HK-2 (cell line): Measurements from ENCODE around the gene SLC25A42.
A peak's percentile ranks its signal among the peaks of the same experiment; 100 is the strongest.
"Not testable (repeated sequence)": the region's sequence is repeated elsewhere in the genome, so short reads cannot be mapped to it uniquely, and the experiment has no call there.

Source experiments
- DNase-seq: peaks from one replicate; pipeline ENCODE4 v3.0.0-alpha.2; 2018; ENCODE audit not compliant: unreplicated experiment

The SLC25A42 gene

GRCh38 chr19:19063183-19064097 is at the start of gene SLC25A42:
Gene SLC25A42, plus strand, starts transcription at chr19:19063994. Its CDS starts 32,131 bp downstream, at chr19:19096125.
- DNase-seq = peak; percentile 100

DNA sequence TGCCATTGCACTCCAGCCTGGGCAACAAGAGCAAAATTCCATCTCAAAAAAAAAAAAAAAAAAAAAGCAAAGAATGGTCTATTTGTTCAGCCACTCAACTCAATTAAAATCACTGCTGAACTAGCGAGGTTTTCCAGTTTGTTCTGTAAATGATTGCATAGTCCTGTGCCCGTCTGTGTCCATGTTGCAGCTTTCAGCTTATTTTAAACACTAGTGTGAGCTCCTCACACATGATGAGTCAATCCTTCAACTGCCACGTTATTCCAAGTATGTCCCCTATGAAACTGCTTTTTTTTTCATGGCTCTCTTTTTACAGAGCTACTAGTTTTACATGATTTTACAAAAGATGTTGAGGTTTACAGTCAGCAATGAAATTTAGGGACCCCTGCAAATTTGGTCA is 42.7 kb upstream of the SLC25A42 start:
- peak; percentile 11 for DNase-seq

- no peak for DNase-seq
Observed at GRCh38 chr19:19022380-19022961, 41.3 kb upstream of the SLC25A42 start.

DNA sequence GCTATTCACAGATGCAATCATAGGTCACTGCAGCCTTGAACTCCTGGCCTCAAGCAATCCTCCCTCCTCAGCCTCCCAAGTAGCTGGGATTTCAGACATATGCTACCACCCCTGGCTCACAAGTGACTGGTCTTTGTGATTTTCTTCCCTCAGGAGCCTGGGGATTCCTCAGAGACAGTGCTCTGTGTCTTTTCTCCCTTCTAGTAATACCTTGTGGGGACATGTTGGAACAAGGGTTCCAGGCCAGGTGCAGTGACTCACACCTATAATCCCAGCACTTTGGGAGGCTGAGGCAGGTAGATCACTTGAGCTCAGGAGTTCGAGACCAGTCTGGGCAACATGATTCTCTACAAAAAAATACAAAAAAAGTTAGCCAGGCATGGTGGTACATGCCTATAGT is 40.4 kb upstream of the SLC25A42 start:
- not testable (repeated sequence) for DNase-seq

- no peak for DNase-seq
Observed at GRCh38 chr19:19025861-19026260, 37.9 kb upstream of the SLC25A42 start.

- no peak for DNase-seq
Observed at GRCh38 chr19:19026299-19026971, 37.4 kb upstream of the SLC25A42 start.

GRCh38 chr19:19027228-19027627 is 36.6 kb upstream of the SLC25A42 start:
- no peak for DNase-seq

DNA sequence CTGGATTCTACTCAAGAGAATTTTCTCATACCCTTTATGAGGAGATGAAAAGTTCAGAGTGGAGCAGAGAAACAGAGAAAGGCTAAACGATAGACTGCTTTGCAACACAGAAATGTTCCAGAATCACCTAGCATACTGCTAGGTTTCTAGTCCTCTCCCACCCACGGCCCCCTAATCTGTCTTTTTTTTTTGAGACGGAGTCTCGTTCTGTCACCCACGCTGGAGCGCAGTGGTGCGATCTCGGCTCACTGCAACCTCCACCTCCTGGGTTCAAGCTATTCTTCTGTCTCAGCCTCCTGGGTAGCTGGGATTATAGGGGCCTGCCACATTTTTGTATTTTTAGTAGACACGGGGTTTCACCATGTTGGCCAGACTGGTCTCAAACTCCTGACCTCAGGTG is 35.3 kb upstream of the SLC25A42 start:
- DNase-seq = no peak

- no peak for DNase-seq
Observed at GRCh38 chr19:19031891-19032290, 31.9 kb upstream of the SLC25A42 start.

- peak; percentile 45 for DNase-seq
Observed at GRCh38 chr19:19032420-19033175, 31.2 kb upstream of the SLC25A42 start.

DNA sequence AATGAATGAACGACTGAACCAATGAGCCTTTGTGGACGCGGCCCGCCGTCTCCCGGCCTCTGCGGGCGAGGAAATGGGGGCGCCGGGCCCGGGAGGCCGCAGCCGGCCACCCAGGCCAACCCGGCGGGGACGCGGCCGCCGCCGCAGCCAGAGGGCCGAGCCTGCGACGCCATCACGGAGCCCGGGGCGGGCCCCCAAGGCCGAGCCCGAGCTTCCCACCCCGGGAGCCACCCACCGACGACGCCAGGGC is 30.7 kb upstream of the SLC25A42 start:
- no peak for DNase-seq

- peak; percentile 92 for DNase-seq
Observed at GRCh38 chr19:19033426-19034203, 30.2 kb upstream of the SLC25A42 start, which contains the start of the genes ARMC6 and SUGP2. Gene ARMC6, plus strand, starts transcription at chr19:19033603. Its CDS starts 607 bp downstream, at chr19:19034210. Gene SUGP2, minus strand, starts transcription at chr19:19033517. Its CDS starts 2,446 bp downstream, at chr19:19031071.

DNA sequence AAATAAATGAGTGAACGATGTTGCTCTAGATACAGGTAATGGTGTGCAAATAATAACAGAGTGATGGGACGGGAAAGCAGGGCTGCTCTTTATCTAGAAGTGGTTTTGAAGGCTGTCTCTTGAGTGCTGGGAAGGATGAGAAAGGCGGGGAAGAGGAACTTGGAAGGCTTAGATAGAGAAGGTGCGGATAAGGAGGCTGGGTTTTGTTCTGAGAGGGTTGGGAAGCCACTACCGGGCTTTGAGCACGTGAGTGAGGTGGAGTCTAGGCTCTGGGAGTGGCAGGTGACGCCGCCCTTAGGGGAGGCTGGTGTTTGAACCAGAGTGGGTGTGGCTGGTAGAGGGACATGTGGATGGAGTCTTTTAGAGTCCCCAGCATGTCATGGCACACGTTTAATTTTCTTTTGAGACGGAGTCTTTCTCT is 29.6 kb upstream of the SLC25A42 start:
- DNase-seq = peak; percentile 74

DNA sequence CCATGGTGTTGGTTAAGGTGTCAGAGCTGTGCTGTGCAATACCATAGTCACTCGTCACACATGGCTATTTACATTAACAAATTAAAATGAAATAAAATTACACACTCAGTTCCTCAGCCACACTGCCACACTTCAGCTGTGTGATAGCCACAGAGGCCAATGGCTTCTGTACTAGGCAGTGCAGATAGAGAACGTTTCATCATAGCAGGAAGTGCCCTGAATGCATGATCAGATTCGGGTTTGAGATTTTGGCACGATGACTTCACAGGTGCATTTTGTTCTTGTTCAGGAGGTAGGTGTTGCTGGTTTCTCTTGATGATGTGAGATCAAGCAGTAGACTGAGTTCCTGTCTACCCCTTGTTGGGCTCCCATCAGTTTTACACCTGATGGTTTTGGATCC is 23.9 kb upstream of the SLC25A42 start:
- no peak for DNase-seq

- DNase-seq = no peak
Observed at GRCh38 chr19:19040417-19040816, 23.4 kb upstream of the SLC25A42 start.

DNA sequence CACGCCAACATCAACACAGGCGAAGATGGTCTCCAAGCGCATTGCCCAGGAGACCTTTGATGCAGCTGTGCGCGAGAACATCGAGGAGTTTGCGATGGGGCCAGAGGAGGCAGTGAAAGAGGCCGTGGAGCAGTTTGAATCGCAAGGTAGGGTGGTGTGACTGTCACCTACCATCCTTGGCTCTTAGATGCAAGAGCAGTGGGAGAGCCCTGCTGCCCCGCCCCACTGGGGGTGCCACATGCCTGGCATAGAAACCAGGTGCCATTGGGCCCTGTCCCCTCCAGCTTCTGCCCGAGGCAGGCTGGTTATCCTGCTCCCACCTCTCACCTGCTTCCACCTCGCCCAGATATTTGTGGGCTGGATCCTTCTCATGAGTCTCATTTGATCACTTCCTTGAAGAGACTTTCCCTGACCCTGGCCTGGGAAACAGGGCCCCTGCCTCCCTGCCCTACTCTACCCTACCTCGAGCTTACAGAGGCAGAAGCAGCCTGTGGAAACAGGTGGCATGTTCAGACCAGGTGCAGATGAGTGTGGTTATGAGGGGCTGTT is 21.0 kb upstream of the SLC25A42 start:
- no peak for DNase-seq

DNA sequence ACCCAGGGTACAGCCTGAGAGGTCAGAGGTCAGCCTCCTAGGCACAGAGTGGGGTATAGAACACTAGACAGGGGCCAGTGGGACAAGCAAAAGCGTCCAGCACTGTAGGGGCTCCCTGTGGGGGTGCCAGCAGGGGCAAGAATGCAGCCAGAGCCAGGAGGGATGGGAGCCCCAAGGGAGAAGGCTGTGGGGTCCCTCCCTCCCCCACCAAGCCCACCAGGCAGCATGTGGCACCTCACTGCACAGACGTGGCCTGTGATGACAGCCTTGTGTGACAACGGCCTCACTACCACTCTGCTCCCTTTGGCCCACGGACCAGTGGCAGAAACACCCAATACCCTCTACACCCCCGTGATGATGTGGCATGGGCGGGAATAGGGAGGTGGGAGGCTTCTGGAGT is 20.3 kb upstream of the SLC25A42 start:
- DNase-seq = no peak

DNA sequence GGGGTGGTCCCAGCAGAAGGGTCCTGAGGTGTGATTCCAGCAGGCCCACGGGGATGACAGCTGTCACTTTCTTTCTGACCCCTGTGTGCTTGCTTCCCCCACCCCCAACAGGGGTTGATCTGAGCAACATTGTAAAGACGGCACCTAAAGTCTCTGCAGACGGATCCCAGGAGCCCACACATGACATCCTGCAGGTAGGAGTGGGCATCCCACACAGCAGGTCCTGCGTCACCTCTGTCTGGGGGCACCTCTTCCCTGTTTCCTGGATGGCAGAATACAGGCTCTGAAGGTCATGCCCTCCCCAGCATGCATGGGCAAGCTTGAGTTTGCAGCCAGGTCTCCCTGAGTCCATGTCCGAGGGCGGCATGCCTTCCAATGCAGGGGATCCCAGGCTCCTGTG is 19.9 kb upstream of the SLC25A42 start:
- no peak for DNase-seq

DNA sequence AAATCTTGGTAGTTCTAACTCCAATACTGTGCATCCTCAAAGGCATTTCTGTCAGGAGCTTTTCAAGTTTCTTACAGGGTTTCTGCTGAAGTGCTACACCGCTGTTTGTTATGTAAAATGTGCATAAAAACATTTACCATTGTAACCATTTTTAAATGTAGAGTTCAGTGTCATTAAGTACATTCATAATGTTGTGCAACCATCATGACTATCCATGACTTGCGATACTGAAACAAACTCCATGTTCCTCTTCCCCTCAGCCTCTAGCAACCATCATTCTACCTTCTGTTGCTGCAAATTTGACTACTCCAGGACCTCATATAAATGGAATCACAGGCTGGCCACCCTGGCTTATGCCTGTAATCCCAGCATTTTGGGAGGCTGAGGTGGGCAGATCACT is 14.4 kb upstream of the SLC25A42 start:
- DNase-seq = no peak

- no peak for DNase-seq
Observed at GRCh38 chr19:19050104-19050503, 13.7 kb upstream of the SLC25A42 start.

DNA sequence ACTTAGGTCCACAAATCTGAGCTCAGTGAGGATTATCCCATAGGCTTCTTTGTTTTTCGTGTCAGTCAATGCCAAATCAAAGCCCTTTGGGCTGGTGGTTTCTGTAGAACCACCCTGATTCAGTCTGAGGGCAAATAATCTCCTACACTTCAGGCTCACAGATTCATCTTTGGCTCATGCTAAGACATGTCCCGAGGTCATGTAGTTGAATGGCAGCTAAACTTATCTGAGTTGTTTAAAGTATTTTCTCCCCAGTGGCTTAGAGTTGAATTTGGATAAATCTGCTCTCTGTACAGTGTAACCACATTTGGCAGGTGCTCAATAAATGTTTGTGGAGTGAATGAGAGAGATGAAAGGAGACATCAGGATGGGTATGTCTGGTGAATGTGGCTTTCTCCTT is 13.1 kb upstream of the SLC25A42 start:
- DNase-seq = no peak
